GM12873 (cell line): ENCODE data around the gene STAB2.

Experiments
- TF ChIP-seq, protein P1 (sequence below): IDR thresholded peaks from 2 replicates; pipeline ENCODE4 v1.5.1; 2012; ENCODE audit warnings: low read depth, mild to moderate bottlenecking, moderate library complexity, low read length, control low read depth; ENCODE audit not compliant: insufficient read depth; ENCODE audit errors: missing control alignments

STAB2 gene

DNA sequence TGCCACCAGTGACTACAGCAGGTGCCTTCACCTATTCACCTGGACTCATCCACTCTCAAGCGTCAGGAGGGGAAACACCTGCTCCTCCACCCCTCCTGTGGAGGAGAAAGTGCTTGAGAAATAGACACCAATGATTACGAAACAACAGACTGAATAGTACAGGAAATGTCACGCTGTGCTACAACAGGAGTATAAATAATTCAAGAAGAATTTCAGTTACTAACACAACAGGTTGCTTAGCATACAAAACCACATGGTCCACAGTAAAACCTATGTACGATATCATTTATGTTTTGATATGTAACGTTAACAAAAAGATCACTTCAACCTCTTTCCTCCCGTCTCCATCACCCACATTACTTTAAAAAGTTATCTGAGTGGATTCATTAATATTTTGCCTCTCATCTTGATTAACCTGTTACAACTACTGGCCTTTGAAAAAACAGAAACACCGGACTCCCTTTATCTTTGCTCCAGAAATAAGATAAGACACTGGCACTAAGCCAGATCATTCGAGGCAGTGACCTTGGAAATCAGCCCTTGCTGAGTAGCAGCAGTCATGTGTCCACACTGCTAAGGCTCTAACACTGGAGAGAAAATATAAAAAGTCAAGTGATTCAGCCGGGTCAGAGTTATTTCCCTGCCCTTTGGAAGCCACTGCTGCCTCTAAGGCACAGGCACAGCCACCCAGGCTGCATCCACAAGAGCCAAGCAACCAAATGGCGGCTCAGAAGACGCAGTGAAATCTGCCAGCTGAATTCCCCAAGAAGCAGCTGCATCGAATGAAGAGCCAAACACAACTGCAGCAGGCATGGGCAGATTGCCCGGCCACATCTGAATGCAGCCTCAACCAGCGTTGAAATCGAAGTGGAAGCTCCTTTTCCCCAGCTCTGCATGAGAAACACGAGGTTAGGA lies 213.0 kb downstream of the STAB2 start:
- TF ChIP-seq, protein P1, sequence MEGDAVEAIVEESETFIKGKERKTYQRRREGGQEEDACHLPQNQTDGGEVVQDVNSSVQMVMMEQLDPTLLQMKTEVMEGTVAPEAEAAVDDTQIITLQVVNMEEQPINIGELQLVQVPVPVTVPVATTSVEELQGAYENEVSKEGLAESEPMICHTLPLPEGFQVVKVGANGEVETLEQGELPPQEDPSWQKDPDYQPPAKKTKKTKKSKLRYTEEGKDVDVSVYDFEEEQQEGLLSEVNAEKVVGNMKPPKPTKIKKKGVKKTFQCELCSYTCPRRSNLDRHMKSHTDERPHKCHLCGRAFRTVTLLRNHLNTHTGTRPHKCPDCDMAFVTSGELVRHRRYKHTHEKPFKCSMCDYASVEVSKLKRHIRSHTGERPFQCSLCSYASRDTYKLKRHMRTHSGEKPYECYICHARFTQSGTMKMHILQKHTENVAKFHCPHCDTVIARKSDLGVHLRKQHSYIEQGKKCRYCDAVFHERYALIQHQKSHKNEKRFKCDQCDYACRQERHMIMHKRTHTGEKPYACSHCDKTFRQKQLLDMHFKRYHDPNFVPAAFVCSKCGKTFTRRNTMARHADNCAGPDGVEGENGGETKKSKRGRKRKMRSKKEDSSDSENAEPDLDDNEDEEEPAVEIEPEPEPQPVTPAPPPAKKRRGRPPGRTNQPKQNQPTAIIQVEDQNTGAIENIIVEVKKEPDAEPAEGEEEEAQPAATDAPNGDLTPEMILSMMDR = no peak

DNA sequence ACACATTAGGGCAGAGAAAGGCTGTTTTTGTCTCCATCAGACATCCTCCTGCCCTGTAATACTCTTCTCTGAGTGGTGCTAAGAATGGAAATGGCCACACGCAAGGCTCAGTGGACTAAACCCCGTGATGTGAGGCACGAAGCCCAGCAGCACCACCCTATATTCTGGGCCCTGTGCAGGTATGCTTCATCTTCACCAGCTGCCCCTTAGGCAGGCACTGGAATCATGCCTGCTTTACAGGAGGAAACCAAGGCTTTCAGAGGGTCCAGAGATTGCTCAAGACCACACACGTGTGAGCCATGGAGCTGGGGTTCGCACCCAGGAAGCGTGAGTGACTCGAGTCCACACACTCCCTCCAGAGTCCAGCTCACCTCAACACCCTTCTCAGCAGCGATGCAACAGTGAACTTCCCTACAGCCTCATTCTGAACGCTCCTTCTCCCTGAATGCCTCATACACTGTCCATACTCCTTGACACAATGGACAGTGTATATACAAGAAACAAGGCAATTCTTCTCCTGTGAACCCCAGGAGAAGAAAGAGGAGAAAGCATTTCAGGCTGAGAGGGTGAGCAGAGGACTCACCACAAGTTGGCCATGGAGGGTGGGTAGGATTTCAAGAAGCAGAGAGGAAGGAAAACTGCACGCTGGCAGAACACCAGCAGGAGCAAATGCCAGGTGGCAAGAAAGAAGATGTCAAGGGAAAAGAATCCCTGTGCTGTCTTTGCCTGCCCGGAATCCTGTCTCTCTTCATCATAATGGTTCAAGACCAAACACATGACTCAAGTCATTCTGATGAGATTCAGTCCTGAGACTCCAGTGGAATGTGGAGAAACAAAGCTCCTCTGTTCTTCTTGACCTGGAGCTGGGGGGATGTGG lies 214.9 kb downstream of the STAB2 start:
- TF ChIP-seq, protein P1 = no peak

DNA sequence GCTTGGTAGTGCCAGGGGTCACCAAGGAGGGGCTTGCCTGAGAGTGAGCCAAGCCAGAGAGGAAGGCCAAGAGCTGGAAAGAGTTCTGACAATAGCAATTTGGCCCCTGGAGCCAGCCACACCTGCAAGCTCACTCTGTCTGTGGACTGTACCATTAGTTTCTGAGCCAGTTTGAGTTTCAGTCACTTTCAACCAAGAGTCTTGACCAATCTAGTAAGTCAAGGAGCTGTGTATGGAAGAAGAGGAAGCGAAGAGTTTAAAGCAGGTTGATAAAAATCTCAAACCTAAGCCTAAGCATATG lies 215.5 kb downstream of the STAB2 start:
- TF ChIP-seq, protein P1 = no peak

DNA sequence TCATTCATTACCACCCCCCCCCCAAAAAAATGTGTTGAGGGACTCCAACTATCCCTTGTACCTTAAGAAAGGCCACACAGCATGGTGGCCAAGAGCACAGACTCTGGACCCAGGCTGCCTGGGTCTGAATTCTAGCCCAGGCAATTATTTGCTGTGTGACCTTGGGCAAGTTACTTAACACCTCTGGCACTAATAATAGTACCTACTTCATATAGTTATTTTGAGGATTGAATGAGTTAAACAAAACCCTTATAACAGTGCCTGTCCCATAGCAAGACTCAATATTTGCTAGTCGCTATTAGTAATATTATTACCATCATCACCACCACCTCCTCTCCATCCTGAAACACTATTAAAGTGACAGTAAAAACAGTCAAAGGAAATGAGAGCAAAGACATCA lies 216.8 kb downstream of the STAB2 start:
- TF ChIP-seq, protein P1 = no peak

DNA sequence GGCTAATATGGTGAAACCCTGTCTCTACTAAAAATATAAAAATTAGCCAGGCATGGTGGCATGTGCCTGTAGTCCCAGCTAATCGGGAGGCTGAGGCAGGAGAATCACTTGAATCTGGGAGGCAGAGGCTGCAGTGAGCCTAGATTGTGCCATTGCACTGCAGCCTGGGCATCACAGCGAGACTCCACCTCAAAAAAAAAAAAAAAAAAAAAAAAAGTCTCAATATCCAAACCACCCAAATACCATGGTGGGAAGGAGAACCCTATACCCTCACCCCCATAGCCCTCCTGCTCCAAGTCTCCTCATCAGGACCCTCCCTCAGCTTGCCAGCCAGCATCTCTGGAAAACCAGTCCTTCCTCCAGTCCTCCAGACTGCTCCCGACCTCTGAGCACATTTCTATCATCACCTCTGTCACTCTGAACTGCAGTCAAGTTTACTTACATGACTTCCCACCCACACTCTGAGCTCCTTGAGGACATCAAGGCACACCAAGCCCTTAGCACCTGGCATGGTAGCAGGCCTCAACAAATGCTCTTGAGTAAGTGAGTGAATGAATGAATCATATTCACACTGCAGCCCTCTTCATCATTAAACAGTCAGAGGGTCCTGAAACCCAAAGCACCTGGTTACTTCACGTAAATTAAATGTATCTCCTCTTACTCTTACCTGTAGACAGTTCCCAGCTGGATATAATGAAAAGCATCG lies 218.7 kb downstream of the STAB2 start:
- TF ChIP-seq, protein P1 = no peak

DNA sequence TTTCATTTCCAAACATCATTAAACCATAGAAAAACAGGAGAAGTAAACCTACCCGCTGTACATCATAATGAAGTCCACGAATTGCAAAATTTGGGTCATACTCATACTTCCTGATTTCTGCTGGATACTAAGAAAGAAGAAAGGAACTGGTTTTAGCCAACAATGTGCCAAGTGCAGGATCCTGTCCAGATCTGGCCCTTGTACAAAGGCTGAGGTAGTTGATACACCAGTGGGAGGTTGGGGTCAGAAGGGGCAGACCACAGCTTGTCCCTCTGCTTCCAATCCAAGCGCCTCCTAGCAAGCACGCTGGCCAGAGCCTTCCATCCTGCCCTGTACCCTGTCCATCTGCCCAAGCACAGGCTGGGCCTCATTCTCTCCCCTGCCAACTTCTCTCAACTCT lies 219.7 kb downstream of the STAB2 start:
- TF ChIP-seq, protein P1 = no peak

DNA sequence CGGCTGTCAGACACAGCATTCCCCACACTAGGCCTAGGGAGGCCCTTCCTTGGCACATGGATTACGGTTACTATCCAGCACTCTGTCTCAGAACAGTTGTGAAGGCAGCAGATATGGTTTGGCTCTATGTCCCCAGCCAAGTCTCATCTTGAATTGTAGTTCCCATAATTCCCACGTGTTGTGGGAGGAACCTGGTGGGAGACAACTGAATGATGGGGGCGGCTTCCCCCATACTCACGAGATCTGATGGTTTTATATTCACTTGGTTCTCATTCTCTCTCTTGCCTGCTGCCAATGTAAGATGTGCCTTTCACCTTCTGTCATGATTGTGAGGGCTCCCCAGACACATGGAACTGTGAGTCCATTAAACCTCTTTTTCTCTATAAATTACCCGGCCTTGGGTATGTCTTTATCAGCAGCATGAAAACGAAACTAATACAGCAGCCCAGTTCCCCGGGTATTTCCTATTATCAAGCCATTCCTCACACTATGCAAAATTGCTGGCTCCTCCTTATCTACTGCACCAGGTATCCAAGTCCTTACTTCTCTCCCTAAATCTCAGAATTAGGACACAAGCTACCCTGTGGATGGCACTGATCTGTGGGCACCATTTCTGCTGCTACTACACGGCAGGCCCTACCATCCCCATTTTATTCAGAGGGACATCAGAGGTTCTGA lies 220.6 kb downstream of the STAB2 start:
- TF ChIP-seq, protein P1 = no peak
